HG03571 (cell line): ENCODE data around the gene ARFGEF2.
"Not testable (repeated sequence)": the region's sequence is repeated elsewhere in the genome, so short reads cannot be mapped to it uniquely, and the experiment has no call there.

ENCODE experiments used
- ATAC-seq: cut with Tn5 transposase; IDR thresholded peaks from one replicate; pipeline ENCODE4 v1.9.1; 2021; ENCODE audit not compliant: unreplicated experiment

The ARFGEF2 gene

GRCh38 chr20:48949304-48950170 lies 28.0 kb downstream of the ARFGEF2 start:
- ATAC-seq = no peak

DNA sequence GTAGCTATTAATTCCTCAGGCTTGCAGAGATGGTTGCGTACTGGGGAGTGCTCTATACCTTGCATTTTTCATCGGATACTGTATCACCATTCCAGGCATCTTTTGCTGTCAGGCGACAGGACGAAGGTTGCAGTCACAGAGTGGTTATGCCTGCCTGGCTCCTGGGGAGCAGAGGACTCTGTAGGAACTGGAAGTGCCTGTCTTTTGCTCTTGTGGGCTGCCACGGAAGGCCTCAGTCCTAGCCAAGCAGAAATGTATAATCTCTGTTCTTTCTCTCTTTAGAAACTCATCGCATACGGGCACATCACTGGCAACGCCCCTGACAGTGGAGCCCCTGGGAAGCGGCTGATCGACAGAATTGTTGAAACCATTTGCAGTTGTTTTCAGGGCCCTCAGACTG lies 29.5 kb downstream of the ARFGEF2 start:
- ATAC-seq = no peak

GRCh38 chr20:48951646-48952045 lies 30.1 kb downstream of the ARFGEF2 start:
- ATAC-seq = no peak

DNA sequence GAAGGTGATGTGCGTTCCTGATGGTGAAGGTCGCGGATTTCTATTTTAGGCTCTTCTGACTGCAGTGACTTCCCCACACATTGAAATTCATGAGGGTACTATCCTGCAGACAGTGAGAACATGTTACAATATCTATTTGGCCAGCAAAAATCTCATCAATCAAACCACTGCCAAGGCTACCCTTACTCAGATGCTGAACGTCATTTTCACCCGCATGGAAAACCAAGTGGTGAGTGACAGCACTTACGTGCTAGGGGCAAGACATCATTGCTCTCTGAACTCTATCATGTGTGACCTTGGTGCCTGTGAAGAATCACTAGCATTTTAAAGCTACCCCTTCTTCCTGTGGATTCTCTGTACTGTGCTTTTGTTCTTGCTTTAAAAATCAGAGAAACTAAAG lies 31.1 kb downstream of the ARFGEF2 start:
- ATAC-seq = no peak

DNA sequence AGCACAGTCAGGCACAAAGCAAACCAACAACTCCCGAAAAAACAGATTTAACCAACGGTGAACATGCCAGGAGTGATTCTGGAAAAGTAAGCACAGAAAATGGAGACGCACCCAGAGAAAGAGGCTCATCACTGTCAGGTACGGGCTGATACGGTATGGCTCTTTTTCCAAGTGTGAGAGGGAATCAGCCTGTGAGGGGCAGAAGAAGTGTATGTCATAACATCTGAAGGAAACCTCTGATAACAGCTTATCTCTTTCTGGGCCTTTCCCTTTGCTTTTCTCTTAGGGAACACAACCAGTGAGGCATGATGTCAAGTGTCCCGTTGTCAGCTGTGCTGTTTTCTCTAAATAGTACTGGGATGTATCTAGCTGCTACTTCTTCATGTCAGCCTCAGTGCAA lies 32.1 kb downstream of the ARFGEF2 start:
- no peak for ATAC-seq

DNA sequence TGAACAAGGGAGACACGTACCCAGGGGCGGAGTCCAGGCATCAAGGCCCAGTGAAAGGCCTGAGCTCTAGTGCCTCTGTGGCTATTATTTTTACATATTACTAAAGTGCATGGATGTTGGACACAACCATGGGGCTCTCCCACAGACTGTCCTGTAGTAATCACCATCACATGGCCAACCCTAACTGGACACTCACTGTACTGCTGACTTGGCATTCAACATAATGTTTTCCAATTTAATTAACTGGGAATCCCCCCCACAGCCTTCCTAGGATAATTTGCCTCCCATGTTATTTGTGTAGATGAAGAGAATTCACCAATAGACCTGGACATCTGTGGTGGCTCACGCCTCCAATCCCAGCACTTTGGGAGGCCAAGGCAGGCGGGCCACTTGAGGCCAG lies 34.5 kb downstream of the ARFGEF2 start:
- ATAC-seq = no peak

DNA sequence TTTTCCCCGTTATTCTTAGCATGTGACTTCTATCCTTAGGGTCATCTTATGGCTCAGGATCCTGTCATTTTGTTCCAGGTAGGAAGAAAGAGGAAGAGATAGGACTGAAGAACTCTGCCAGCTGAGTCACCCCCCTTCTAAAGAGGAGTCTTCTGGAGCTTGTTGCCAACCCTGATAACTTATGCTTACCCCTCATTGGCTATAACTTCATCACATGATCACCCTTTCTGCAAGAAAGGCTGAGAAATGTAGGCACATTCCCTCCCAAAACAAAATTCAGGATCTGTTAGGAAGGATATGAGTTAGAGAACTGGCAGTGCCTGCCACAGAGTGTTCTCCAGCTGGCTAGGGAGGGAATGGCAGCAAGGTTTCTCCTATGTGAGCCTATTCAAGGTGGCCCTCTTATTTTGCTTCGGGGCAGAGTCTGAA lies 35.6 kb downstream of the ARFGEF2 start:
- no peak for ATAC-seq

DNA sequence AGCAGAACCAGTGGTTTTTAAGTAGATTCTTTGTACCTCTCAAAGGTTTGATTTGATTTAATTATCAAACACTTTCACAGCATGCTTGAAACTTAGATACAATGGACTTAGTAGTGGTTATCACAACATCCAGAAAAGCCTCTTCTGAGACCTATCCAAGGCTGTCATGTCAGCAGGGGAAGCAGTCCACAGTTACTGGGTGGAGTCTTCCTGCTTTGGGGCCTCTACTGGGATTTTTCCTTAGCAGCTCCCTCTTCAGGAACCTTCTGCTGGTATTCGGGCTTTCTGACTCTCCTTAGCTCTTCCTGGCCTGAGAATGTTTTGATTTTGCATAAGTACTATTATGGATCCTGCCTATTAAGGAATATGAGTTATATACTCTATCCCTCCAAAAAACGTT lies 36.0 kb downstream of the ARFGEF2 start:
- ATAC-seq = no peak

- no peak for ATAC-seq
Observed at GRCh38 chr20:48958743-48959142, 37.2 kb downstream of the ARFGEF2 start.

DNA sequence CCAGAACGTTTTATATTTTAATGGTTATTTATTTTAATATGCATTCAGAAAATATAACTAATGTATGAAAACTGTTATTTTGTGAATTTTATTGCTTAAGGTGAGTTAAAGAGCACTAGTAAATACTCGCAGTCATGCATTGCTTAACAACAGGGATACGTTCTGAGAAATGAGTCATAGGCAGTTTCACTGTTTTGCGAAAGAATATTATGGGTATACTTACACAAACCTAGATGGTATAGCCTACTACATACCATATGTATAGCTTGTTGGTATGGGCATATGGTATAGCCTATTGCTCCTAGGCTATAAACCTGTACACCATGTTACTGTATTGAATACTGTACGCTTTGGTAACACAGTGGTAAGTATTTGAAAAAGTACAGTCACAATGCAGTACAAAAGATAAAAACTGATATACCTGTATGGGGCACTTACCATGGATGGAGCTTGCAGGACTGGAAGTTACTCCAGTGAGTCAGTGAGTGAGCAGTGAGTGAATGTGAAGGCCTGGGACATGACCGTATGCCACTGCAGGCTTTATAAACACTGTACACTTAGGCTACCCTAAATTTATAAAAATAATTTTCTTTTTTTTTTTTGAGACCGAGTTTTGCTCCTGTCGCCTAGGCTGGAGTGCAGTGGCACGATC lies 38.5 kb downstream of the ARFGEF2 start:
- ATAC-seq = no peak

DNA sequence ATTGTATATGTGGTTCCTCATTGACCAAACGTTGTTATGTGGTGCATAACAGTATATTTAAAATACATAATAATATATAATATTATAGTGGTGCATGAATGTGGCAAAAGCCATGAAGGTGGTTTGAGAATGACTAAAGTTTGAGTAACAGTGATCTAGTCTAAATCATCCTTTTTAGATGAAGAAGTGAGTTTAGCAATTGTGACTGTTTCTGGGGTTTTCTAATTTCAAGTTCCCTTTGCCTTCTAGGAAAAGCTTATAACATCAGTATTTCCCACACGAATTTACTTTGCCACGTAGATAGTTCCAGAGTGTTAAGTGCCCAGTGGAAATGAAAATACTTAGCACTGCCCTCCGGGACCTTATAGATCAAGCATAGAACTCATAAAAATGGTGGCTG lies 40.9 kb downstream of the ARFGEF2 start:
- ATAC-seq = no peak

DNA sequence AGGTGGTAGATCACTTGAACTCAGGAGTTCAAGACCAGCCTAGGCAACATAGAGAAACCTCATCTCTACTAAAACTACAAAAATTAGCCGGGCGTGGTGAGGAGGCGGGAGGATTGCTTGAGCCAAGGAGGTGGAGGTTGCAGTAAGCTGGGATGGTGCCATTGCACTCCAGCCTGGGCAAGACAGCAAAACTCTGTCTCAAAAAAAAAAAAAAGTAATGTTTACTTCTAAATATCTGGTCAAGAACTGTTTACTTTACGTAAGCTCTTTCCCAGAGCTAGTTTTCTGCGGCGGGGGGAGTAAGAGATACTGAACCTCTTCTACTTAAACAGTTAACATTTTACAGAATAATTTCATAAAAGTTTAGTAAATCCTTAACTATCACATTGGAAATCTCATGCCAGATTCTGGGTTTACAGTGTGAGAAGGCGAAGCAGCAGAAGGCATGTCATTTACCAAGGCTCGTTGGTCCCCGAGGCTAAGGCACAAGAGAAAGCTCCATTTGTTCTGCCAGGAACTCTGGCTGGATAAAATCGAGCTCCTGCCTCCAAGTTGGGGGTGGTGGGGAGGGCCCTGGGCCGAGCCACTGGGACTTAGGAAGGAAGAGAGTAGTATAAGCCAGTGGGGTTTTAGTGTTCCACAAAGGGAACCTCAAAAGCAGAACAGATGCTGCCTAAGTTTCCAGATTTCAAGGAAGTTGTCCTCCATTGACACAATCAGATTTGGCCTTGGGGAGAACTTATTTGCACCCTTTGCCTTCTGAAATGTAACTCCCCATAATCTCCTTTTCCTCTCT lies 41.7 kb downstream of the ARFGEF2 start:
- ATAC-seq = no peak

GRCh38 chr20:48965189-48965910 lies 43.8 kb downstream of the ARFGEF2 start:
- ATAC-seq = no peak

- no peak for ATAC-seq
Observed at GRCh38 chr20:48970681-48971365, 49.3 kb downstream of the ARFGEF2 start.

- ATAC-seq = no peak
Observed at GRCh38 chr20:48971956-48972355, 50.4 kb downstream of the ARFGEF2 start.

GRCh38 chr20:48972816-48973215 lies 51.3 kb downstream of the ARFGEF2 start:
- no peak for ATAC-seq

DNA sequence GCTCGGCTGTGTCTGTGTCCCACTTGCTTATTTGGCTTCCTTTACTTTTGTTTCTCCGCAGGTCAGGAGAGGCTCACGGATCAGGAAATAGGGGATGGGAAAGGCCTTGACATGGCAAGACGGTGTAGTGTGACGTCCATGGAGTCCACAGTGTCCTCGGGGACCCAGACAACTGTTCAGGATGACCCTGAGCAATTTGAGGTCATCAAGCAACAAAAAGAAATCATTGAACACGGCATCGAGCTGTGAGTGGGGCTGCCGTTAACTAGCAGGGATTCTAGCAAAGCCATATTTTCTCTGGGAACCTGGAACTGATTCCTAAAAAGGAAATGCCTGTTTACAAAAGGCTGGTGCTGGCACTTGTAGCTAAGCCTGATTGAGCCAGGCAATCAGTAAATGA lies 54.4 kb downstream of the ARFGEF2 start:
- no peak for ATAC-seq

- ATAC-seq = not testable (repeated sequence)
Observed at GRCh38 chr20:48979980-48980379, 58.5 kb downstream of the ARFGEF2 start.

DNA sequence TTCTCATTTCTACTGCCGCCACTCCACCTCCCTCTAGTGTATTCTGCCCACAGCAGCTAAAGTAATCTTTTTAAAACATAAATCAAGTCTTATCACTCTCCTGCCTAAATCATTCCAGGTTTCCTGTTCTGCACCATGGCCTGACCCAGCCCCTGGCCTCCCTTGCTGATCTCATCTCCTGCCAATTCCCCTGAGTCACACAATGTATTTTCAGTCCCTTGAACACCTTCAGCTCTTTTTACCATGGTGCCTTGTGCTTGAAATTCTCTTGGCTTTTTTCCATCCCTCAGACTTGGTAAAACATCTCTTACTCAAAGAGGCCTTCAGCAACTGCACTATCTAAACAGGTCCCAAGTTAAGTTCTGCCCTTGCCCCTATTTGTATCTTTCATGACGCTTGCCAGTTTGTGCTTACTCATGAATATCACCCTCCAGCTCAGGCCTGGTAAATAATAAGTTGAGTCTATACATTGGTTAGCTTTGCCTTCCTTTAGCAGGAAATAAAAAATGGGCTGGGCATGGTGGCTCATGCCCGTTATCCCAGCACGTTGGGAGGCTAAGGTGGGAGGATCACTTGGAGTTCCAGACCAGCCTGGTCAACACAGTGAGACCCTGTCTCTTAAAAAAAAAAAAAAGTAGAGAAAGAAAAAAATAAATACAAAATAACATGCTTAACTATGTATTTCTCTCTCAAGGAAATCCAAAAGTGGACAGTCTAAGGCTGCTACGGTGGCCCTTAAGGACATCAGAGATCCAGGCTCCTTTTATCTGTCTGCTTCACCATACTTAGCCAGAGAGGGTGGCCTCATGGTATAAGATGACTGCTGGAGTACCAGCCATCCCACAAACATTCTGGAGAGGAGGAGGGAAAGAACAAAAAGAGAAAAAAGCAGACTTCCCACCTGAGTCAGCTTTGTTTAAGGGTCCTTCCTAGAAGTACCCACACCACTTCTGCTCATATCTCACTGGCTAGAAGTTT lies 62.2 kb downstream of the ARFGEF2 start:
- ATAC-seq = no peak
